ENCODE results near the gene TBC1D21. TPM values are rescaled to one million over a fixed set of nuclear protein-coding genes. Genes with fewer than 3 reads are reported as not detected.

Gene TBC1D21
- total and polyA plus RNA-seq, 10 of the 15 experiments (the other 5 are each of a cell fraction or from before 2014, with no cell fraction given), result not detected

GRCh38 chr15:73906346-73907034 is 33.1 kb downstream of the TBC1D21 start:
- intact Hi-C loops (cut with micrococcal nuclease; ENCODE audit: unreplicated experiment) (no loop called here), in situ Hi-C loops (cut with MboI) (no loop called here)
- Histone ChIP-seq H3K4me2 (ENCODE audit: control insufficient read depth, insufficient read depth) (no peak overlapping the region), H4K20me1 (ENCODE audit: control insufficient read depth, insufficient read depth) (no peaks in the 10 kb centered on the region), H3K4me3 (no peak overlapping the region), H3K9me3 (replicated peaks; ENCODE audit: control insufficient read depth, insufficient read depth, low read length) (no peaks in the 10 kb centered on the region), H3K27ac (ENCODE audit: control insufficient read depth, insufficient read depth) (no peak overlapping the region), H3K4me1 (ENCODE audit: control insufficient read depth, insufficient read depth, low read length) (no peaks in the 10 kb centered on the region), H3K36me3 (ENCODE audit: control insufficient read depth in 2 of 2, insufficient read depth in 2 of 2, low read length in 1 of 2) (no peaks in the 10 kb centered on the region), H3K27me3 (replicated peaks in 1 of 2; ENCODE audit: control insufficient read depth in 2 of 2, insufficient read depth in 2 of 2, low read length in 1 of 2) (peaks cover 3 to 6% of the 10 kb centered on the region in 2 experiments; a peak in 3 of 4 replicates), H2AFZ (ENCODE audit: control insufficient read depth, low read depth, low read length) (no peak overlapping the region), H3K9ac (ENCODE audit: control insufficient read depth, insufficient read depth, low read length) (no peak overlapping the region), H3K79me2 (ENCODE audit: control insufficient read depth, insufficient read depth, low read length) (no peaks in the 10 kb centered on the region)
- DNase-seq (ENCODE audit: low read depth, low spot score) (no peak), FAIRE-seq (no peak), ATAC-seq (no peak)
- SMC1A ChIA-PET (ENCODE audit: uncharacterized antibody, unreplicated experiment), result interaction anchor here (1.9 to 4.8 kb wide), 2 partner anchors 9 to 33 kb away, joined by 5 to 43 read pairs; partner anchors contain the start of gene TBC1D21
- no TSS peak for BruUV-seq (replicated peaks)
- 21% methylated on average over 4 of the region's 4 CpGs for WGBS (ENCODE audit: insufficient coverage, insufficient replicate concordance, low lambda C conversion rate, missing lambda C conversion rate)
- TF ChIP-seq STAT3 (IDR thresholded peaks at IDR 0.05; ENCODE audit: low read depth, low read length) (no peak), MLLT1 (IDR thresholded peaks at IDR 0.05) (no peak), TAF1 (IDR thresholded peaks at IDR 0.05; ENCODE audit: borderline replicate concordance, low read depth, low read length) (no peak), NRF1 (conservative IDR thresholded peaks at IDR 0.05; ENCODE audit: low read depth, low read length) (no peak), MEF2B (IDR thresholded peaks at IDR 0.05; ENCODE audit: partially characterized antibody, poor library complexity, severe bottlenecking) (no peak), FOXK2 (IDR thresholded peaks at IDR 0.05) (no peak)
- RAD21 ChIA-PET (ENCODE audit: unreplicated experiment), result interaction anchor here (0.8 to 1.4 kb wide), 3 partner anchors 29 to 33 kb away, joined by 3 to 6 read pairs (median 4); partner anchors contain the start of gene TBC1D21
- POLR2A ChIA-PET, result interaction anchor here (0.6 kb wide), 1 partner anchor 1453 kb away, joined by 4 read pairs; no protein-coding TSS in a partner anchor
- CTCF ChIA-PET, result interaction anchor here (0.6 to 8.8 kb wide), 9 partner anchors 9 to 270 kb away, joined by 3 to 116 read pairs (median 5); partner anchors contain the start of gene TBC1D21
